ENCODE results near the gene RHOG.
A peak's percentile ranks its signal among the peaks of the same experiment; 100 is the strongest.

Gene RHOG

GRCh38 chr11:3831378-3832239 lies 9.2 kb downstream of the RHOG start:
- Mint-ChIP-seq H3K27ac (peak overlapping the region; percentile 96), H3K36me3 (ENCODE audit: low read depth) (peaks cover 88% of the 10 kb centered on the region), H3K9me3 (no peaks in the 10 kb centered on the region), H3K4me3 (peak overlapping the region; percentile 89), H3K4me1 (ENCODE audit: low read depth) (peaks cover 68% of the 10 kb centered on the region), H3K27me3 (no peaks in the 10 kb centered on the region)

- H3K27ac Mint-ChIP-seq = peak overlapping the region; percentile 96
- H3K9me3 Mint-ChIP-seq = no peaks in the 10 kb centered on the region
- no peaks in the 10 kb centered on the region for H3K27me3 Mint-ChIP-seq
- H3K36me3 Mint-ChIP-seq (ENCODE audit: low read depth) = peaks cover 92% of the 10 kb centered on the region
- peak overlapping the region; percentile 89 for H3K4me3 Mint-ChIP-seq
- peaks cover 68% of the 10 kb centered on the region for H3K4me1 Mint-ChIP-seq (ENCODE audit: low read depth)
Measured at GRCh38 chr11:3830730-3831129, 10.0 kb downstream of the RHOG start.

GRCh38 chr11:3830088-3830487 lies 10.7 kb downstream of the RHOG start:
- H3K27me3 Mint-ChIP-seq = no peaks in the 10 kb centered on the region
- peaks cover 67% of the 10 kb centered on the region for H3K4me1 Mint-ChIP-seq (ENCODE audit: low read depth)
- no peaks in the 10 kb centered on the region for H3K9me3 Mint-ChIP-seq
- no peak overlapping the region for H3K4me3 Mint-ChIP-seq
- peak overlapping the region; percentile 96 for H3K27ac Mint-ChIP-seq
- peaks cover 90% of the 10 kb centered on the region for H3K36me3 Mint-ChIP-seq (ENCODE audit: low read depth)

- H3K9me3 Mint-ChIP-seq = no peaks in the 10 kb centered on the region
- H3K36me3 Mint-ChIP-seq (ENCODE audit: low read depth) = peaks cover 79% of the 10 kb centered on the region
- H3K27me3 Mint-ChIP-seq = no peaks in the 10 kb centered on the region
- H3K4me1 Mint-ChIP-seq (ENCODE audit: low read depth) = peaks cover 59% of the 10 kb centered on the region
- peak overlapping the region; percentile 43 for H3K27ac Mint-ChIP-seq
- H3K4me3 Mint-ChIP-seq = no peak overlapping the region
Measured at GRCh38 chr11:3827434-3828186, 13.1 kb downstream of the RHOG start.

GRCh38 chr11:3826721-3827120 lies 14.0 kb downstream of the RHOG start:
- H3K27ac Mint-ChIP-seq = peak overlapping the region; percentile 77
- H3K36me3 Mint-ChIP-seq (ENCODE audit: low read depth) = peaks cover 70% of the 10 kb centered on the region
- no peaks in the 10 kb centered on the region for H3K9me3 Mint-ChIP-seq
- no peak overlapping the region for H3K4me3 Mint-ChIP-seq
- no peaks in the 10 kb centered on the region for H3K27me3 Mint-ChIP-seq
- H3K4me1 Mint-ChIP-seq (ENCODE audit: low read depth) = peaks cover 50% of the 10 kb centered on the region

GRCh38 chr11:3825473-3826154 lies 15.1 kb downstream of the RHOG start:
- peak overlapping the region; percentile 84 for H3K27ac Mint-ChIP-seq

GRCh38 chr11:3824714-3825472 lies 15.9 kb downstream of the RHOG start:
- Mint-ChIP-seq H3K27ac (peak overlapping the region; percentile 51), H3K9me3 (no peaks in the 10 kb centered on the region), H3K27me3 (no peaks in the 10 kb centered on the region), H3K4me3 (no peak overlapping the region), H3K4me1 (ENCODE audit: low read depth) (peaks cover 32% of the 10 kb centered on the region), H3K36me3 (ENCODE audit: low read depth) (peaks cover 51% of the 10 kb centered on the region)

More at GRCh38 chr11:3825473-3826154, 15.1 kb downstream of the RHOG start:
- Mint-ChIP-seq H3K9me3 (no peaks in the 10 kb centered on the region), H3K4me3 (no peak overlapping the region), H3K36me3 (ENCODE audit: low read depth) (peaks cover 59% of the 10 kb centered on the region), H3K4me1 (ENCODE audit: low read depth) (peaks cover 39% of the 10 kb centered on the region), H3K27me3 (no peaks in the 10 kb centered on the region)

- H3K9me3 Mint-ChIP-seq = no peaks in the 10 kb centered on the region
- peak overlapping the region; percentile 49 for H3K27ac Mint-ChIP-seq
- H3K27me3 Mint-ChIP-seq = no peaks in the 10 kb centered on the region
- H3K36me3 Mint-ChIP-seq (ENCODE audit: low read depth) = peaks cover 44% of the 10 kb centered on the region
- H3K4me3 Mint-ChIP-seq = no peak overlapping the region
- peaks cover 31% of the 10 kb centered on the region for H3K4me1 Mint-ChIP-seq (ENCODE audit: low read depth)
Measured at GRCh38 chr11:3823762-3824506, 16.8 kb downstream of the RHOG start.

GRCh38 chr11:3823303-3823702 lies 17.5 kb downstream of the RHOG start:
- Mint-ChIP-seq H3K27ac (no peak overlapping the region), H3K4me1 (ENCODE audit: low read depth) (peaks cover 31% of the 10 kb centered on the region), H3K36me3 (ENCODE audit: low read depth) (peaks cover 44% of the 10 kb centered on the region), H3K27me3 (no peaks in the 10 kb centered on the region), H3K9me3 (no peaks in the 10 kb centered on the region), H3K4me3 (no peak overlapping the region)

GRCh38 chr11:3822312-3822711 lies 18.4 kb downstream of the RHOG start:
- Mint-ChIP-seq H3K27me3 (no peaks in the 10 kb centered on the region), H3K27ac (no peak overlapping the region), H3K4me3 (no peak overlapping the region), H3K9me3 (no peaks in the 10 kb centered on the region), H3K4me1 (ENCODE audit: low read depth) (peaks cover 31% of the 10 kb centered on the region), H3K36me3 (ENCODE audit: low read depth) (peaks cover 36% of the 10 kb centered on the region)

GRCh38 chr11:3820971-3821370 lies 19.8 kb downstream of the RHOG start:
- H3K9me3 Mint-ChIP-seq = no peaks in the 10 kb centered on the region
- H3K27ac Mint-ChIP-seq = no peak overlapping the region

GRCh38 chr11:3817181-3817800 lies 23.5 kb downstream of the RHOG start:
- Mint-ChIP-seq H3K36me3 (ENCODE audit: low read depth) (peaks cover 4% of the 10 kb centered on the region), H3K4me1 (ENCODE audit: low read depth) (no peaks in the 10 kb centered on the region), H3K4me3 (no peak overlapping the region), H3K27ac (no peak overlapping the region), H3K27me3 (no peaks in the 10 kb centered on the region), H3K9me3 (no peaks in the 10 kb centered on the region)

More at GRCh38 chr11:3820971-3821370, 19.8 kb downstream of the RHOG start:
- H3K27me3 Mint-ChIP-seq = no peaks in the 10 kb centered on the region
- H3K4me3 Mint-ChIP-seq = no peak overlapping the region
- H3K4me1 Mint-ChIP-seq (ENCODE audit: low read depth) = peaks cover 25% of the 10 kb centered on the region
- H3K36me3 Mint-ChIP-seq (ENCODE audit: low read depth) = peaks cover 24% of the 10 kb centered on the region

- Mint-ChIP-seq H3K4me3 (no peak overlapping the region), H3K36me3 (ENCODE audit: low read depth) (peaks cover 5% of the 10 kb centered on the region), H3K4me1 (ENCODE audit: low read depth) (no peaks in the 10 kb centered on the region), H3K27ac (no peak overlapping the region), H3K27me3 (no peaks in the 10 kb centered on the region), H3K9me3 (no peaks in the 10 kb centered on the region)
Measured at GRCh38 chr11:3816673-3817072, 24.1 kb downstream of the RHOG start.

All from stimulated activated naive CD8-positive, alpha-beta T cell treated with anti-CD3 and anti-CD28 coated beads, Interleukin-15, Interleukin-2, amounts not matched to agents 100 ng/mL and 50 ng/mL, for 24 hours (primary cell).